RWPE1 (cell line): ENCODE data around the gene ACTL9.

Experiments
- CTCF ChIA-PET: fragments of 350-600 bp; sonication (Branson Sonifier 250); formaldehyde crosslinking; extraction: SDS; loops from one replicate; lab custom pipeline; 2021; lab: Yijun Ruan, JAX
- POLR2A ChIA-PET: fragments of 400-600 bp; formaldehyde crosslinking; extraction: SDS; loops from one replicate; lab custom pipeline; 2020; ENCODE audit warnings: antibody characterized with exemption; ENCODE audit not compliant: low non-redundant PET; lab: Yijun Ruan, JAX
- DNase-seq: peaks from one replicate; pipeline ENCODE4 v3.0.0; 2012; ENCODE audit warnings: low spot score
- H3K27ac ChIP-seq: fragments of 450-650 bp; 2 replicates; pipeline ENCODE4 v1.5.1; 2017
- TF ChIP-seq, protein P1 (sequence below): fragments of 450-650 bp; conservative IDR thresholded peaks from 2 replicates; pipeline ENCODE4 v1.5.1; 2017; ENCODE audit warnings: low read depth, mild to moderate bottlenecking

The ACTL9 gene

DNA sequence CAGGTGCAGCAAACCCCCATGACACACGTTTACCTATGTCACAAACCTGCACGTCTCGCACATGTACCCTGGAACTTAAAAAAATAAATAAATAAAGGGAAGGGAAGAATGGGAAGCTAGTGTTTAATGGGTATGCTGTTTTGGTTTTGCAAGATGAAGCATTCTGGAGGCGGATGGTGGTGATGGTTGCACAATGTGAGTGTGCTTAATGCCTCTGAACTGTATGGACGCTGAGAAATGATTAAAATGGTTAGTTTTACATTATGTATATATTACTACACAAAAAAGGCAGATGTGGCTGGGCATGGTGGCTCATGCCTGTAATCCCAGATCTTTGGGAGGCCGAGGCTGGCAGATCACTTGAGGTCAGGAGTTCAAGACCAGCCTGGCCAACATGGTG is 50.4 kb downstream of the ACTL9 start:
- ChIA-PET CTCF (no interaction called here), POLR2A (no interaction called here)
- no peak for DNase-seq
- H3K27ac ChIP-seq = no peak overlapping the region
- TF ChIP-seq, protein P1, sequence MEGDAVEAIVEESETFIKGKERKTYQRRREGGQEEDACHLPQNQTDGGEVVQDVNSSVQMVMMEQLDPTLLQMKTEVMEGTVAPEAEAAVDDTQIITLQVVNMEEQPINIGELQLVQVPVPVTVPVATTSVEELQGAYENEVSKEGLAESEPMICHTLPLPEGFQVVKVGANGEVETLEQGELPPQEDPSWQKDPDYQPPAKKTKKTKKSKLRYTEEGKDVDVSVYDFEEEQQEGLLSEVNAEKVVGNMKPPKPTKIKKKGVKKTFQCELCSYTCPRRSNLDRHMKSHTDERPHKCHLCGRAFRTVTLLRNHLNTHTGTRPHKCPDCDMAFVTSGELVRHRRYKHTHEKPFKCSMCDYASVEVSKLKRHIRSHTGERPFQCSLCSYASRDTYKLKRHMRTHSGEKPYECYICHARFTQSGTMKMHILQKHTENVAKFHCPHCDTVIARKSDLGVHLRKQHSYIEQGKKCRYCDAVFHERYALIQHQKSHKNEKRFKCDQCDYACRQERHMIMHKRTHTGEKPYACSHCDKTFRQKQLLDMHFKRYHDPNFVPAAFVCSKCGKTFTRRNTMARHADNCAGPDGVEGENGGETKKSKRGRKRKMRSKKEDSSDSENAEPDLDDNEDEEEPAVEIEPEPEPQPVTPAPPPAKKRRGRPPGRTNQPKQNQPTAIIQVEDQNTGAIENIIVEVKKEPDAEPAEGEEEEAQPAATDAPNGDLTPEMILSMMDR = no peak
